NB4 (cell line): ENCODE results near the gene NR4A3.
"Not testable (repeated sequence)": the region's sequence is repeated elsewhere in the genome, so short reads cannot be mapped to it uniquely, and the experiment has no call there.

Experiments
- DNase-seq: peaks from one replicate; pipeline ENCODE4 v3.0.0; 2010; ENCODE audit warnings: low read depth
- H3K4me3 ChIP-seq: one replicate; pipeline ENCODE4 v1.5.1; 2011; ENCODE audit warnings: mild to moderate bottlenecking, low read depth, low read length, moderate library complexity
- CTCF ChIP-seq: IDR thresholded peaks from one replicate; pipeline ENCODE4 v1.5.1; 2012; ENCODE audit warnings: low read depth, low read length
- MAX ChIP-seq: IDR thresholded peaks from 2 replicates; pipeline ENCODE4 v1.6.1; 2011; ENCODE audit warnings: low read depth, low read length
- MYC ChIP-seq: IDR thresholded peaks from 2 replicates; pipeline ENCODE4 v1.6.1; 2011; ENCODE audit warnings: low read depth, low read length
- POLR2A ChIP-seq: IDR thresholded peaks from 2 replicates; pipeline ENCODE4 v1.6.1; 2011; ENCODE audit warnings: mild to moderate bottlenecking; ENCODE audit not compliant: insufficient read length; ENCODE audit errors: extremely low read depth

NR4A3 gene

DNA sequence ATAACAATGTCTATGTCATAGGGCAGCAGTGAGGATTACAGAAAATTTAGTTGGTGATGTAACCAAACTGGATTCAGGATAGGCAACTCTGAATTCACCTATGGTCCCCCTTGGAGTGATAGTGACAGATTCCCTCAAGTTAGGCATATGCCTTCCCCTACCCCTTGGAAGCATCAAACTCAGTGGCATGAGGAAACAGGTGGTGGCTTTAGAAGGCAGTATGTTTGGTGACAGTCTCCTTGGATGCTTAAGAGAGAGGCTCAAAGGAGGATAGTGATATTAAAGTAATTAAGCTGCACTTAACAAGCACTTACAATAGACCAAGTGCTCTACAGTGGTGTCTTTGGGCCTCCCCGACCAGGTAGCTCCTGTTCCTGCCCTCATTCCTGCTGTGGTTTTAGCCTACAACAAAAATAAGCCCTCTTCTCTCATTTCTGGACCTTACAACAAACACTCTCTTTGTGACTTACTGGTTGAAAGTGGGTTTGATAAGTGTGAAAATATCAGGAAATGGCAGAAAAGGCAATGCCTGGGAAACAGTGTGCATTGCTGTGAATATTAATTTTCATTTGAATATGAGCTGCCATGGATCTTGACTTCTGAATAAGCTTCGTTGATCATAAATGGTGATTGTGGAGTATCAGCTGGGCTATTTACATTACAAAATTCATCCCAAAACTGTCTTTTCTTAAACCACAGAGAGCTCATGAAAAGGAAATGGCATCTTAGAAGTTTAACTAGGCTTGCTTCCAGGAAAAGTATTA is 29.2 kb downstream of the NR4A3 start:
- TF ChIP-seq CTCF (no peak), MYC (no peak), MAX (no peak), POLR2A (no peak)
- DNase-seq = no peak
- H3K4me3 ChIP-seq = no peak overlapping the region

GRCh38 chr9:99851500-99851822 is 29.8 kb downstream of the NR4A3 start:
- no peak for TF ChIP-seq CTCF
- TF ChIP-seq MAX = no peak
- TF ChIP-seq POLR2A = no peak
- no peak for TF ChIP-seq MYC
- H3K4me3 ChIP-seq = no peak overlapping the region
- DNase-seq = no peak

DNA sequence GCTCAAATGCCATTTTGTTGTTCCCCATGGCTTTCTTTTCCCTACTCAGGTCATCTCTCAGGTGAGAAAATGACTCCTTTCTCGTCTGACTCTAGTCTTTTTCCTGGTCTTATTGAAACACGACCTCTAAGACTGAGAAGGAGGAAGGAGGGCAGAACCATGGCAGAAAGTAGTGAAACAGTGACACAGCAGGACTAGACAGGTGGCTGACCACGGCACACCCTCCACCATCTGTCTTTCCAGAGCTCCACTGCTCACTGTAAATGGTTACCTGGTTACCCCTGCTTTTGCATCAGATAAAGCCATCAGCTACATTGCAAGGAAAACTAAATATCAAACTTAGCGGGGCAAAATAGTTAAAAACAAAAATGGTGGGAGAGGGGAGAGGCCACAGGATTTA is 30.9 kb downstream of the NR4A3 start:
- DNase-seq = no peak
- H3K4me3 ChIP-seq = no peak overlapping the region

GRCh38 chr9:99855467-99856176 is 33.9 kb downstream of the NR4A3 start:
- TF ChIP-seq MYC (no peak), POLR2A (no peak), CTCF (no peak), MAX (no peak)
- DNase-seq = no peak
- H3K4me3 ChIP-seq = no peak overlapping the region

More for the DNA sequence above, 30.9 kb downstream of the NR4A3 start:
- TF ChIP-seq MYC = no peak
- no peak for TF ChIP-seq POLR2A
- TF ChIP-seq CTCF = no peak

DNA sequence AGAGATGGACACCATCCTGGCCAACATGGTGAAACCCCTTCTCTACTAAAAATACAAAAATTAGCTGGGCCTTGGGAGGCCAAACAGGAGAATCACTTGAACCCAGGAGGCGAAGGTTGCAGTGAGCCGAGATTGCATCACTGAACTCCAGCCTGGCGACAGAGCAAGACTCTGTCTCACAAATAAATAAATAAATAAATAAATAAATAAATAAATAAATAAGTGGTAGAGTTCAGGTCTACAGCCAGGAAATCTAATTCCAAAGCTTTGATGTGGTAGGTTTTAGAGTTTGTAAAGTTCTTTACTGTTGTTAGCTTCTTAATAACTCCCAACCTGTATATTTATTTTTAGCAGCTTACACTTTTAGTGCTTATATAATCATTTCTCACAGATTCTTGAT is 35.9 kb downstream of the NR4A3 start:
- not testable (repeated sequence) for DNase-seq, H3K4me3 ChIP-seq

GRCh38 chr9:99858087-99858486 is 36.4 kb downstream of the NR4A3 start:
- DNase-seq = no peak
- no peak for TF ChIP-seq POLR2A
- no peak for TF ChIP-seq CTCF
- no peak for TF ChIP-seq MYC
- no peak for TF ChIP-seq MAX
- no peak overlapping the region for H3K4me3 ChIP-seq
